Activated T-helper 1 cell treated with Interleukin-2 at 50 U/mL for 16 hours (primary cell): ENCODE results near the gene SLC35B4.
A peak's percentile ranks its signal among the peaks of the same experiment; 100 is the strongest.

Experiments used
- DNase-seq: peaks from one replicate; pipeline ENCODE4 v3.0.0-alpha.2; 2020; ENCODE audit warnings: low read depth

The SLC35B4 gene

GRCh38 chr7:134316539-134317344 lies at the start of gene SLC35B4:
TSS of gene SLC35B4 (minus strand) at chr7:134316930. CDS start at chr7:134316751, 179 bp downstream.
- DNase-seq, result peak; percentile 89

- DNase-seq, result no peak
Observed at GRCh38 chr7:134366481-134366880, 49.8 kb upstream of the SLC35B4 start.

GRCh38 chr7:134365341-134366054 lies 48.8 kb upstream of the SLC35B4 start:
- DNase-seq, result no peak

- DNase-seq, result no peak
Observed at GRCh38 chr7:134364619-134365037, 47.9 kb upstream of the SLC35B4 start.

- no peak for DNase-seq
Observed at GRCh38 chr7:134362587-134363483, 46.1 kb upstream of the SLC35B4 start.

GRCh38 chr7:134359787-134360432 lies 43.2 kb upstream of the SLC35B4 start:
- DNase-seq, result no peak

- no peak for DNase-seq
Observed at GRCh38 chr7:134357486-134357885, 40.8 kb upstream of the SLC35B4 start.

- no peak for DNase-seq
Observed at GRCh38 chr7:134356421-134356936, 39.7 kb upstream of the SLC35B4 start.

GRCh38 chr7:134355927-134356326 lies 39.2 kb upstream of the SLC35B4 start:
- DNase-seq, result no peak

- no peak for DNase-seq
Observed at GRCh38 chr7:134355004-134355525, 38.3 kb upstream of the SLC35B4 start.

GRCh38 chr7:134353411-134353810 lies 36.7 kb upstream of the SLC35B4 start:
- DNase-seq, result no peak

GRCh38 chr7:134351424-134351823 lies 34.7 kb upstream of the SLC35B4 start:
- no peak for DNase-seq

GRCh38 chr7:134350709-134351108 lies 34.0 kb upstream of the SLC35B4 start:
- no peak for DNase-seq

- no peak for DNase-seq
Observed at GRCh38 chr7:134347567-134347966, 30.8 kb upstream of the SLC35B4 start.

GRCh38 chr7:134343796-134344195 lies 27.1 kb upstream of the SLC35B4 start:
- no peak for DNase-seq

GRCh38 chr7:134343136-134343535 lies 26.4 kb upstream of the SLC35B4 start:
- DNase-seq, result no peak

GRCh38 chr7:134339475-134339874 lies 22.7 kb upstream of the SLC35B4 start:
- DNase-seq, result no peak

GRCh38 chr7:134337980-134338379 lies 21.2 kb upstream of the SLC35B4 start:
- no peak for DNase-seq

GRCh38 chr7:134334408-134334807 lies 17.7 kb upstream of the SLC35B4 start:
- no peak for DNase-seq

- no peak for DNase-seq
Observed at GRCh38 chr7:134333943-134334342, 17.2 kb upstream of the SLC35B4 start.

GRCh38 chr7:134332892-134333291 lies 16.2 kb upstream of the SLC35B4 start:
- DNase-seq, result no peak
